OCI-LY7 (cell line): ENCODE results near the gene TRAF2.

ENCODE experiments used
- EZH2phosphoT487 ChIP-seq: fragments of 200-600 bp; sonication (generic); IDR thresholded peaks from 2 replicates; pipeline ENCODE4 v1.6.1; 2018; ENCODE audit warnings: low read depth, borderline replicate concordance, mild to moderate bottlenecking, mixed run types, antibody characterized with exemption, low read length, moderate library complexity, mixed read lengths
- TF ChIP-seq, protein P1 (sequence below): fragments of 200-600 bp; sonication (generic); conservative IDR thresholded peaks from 2 replicates; pipeline ENCODE4 v1.5.1; 2014; ENCODE audit warnings: mild to moderate bottlenecking, antibody characterized with exemption, low read length, moderate library complexity, mixed read lengths

- TF ChIP-seq, protein P1, sequence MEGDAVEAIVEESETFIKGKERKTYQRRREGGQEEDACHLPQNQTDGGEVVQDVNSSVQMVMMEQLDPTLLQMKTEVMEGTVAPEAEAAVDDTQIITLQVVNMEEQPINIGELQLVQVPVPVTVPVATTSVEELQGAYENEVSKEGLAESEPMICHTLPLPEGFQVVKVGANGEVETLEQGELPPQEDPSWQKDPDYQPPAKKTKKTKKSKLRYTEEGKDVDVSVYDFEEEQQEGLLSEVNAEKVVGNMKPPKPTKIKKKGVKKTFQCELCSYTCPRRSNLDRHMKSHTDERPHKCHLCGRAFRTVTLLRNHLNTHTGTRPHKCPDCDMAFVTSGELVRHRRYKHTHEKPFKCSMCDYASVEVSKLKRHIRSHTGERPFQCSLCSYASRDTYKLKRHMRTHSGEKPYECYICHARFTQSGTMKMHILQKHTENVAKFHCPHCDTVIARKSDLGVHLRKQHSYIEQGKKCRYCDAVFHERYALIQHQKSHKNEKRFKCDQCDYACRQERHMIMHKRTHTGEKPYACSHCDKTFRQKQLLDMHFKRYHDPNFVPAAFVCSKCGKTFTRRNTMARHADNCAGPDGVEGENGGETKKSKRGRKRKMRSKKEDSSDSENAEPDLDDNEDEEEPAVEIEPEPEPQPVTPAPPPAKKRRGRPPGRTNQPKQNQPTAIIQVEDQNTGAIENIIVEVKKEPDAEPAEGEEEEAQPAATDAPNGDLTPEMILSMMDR, result no peak
- no peak for TF ChIP-seq EZH2phosphoT487
Observed at GRCh38 chr9:136907011-136907914, 20.9 kb downstream of the TRAF2 start.
